Suppressor macrophage treated with lipopolysaccharide for 4 hours (primary cell): ENCODE results near the gene TLR8.

Experiments
- DNase-seq: peaks from one replicate; pipeline ENCODE4 v3.0.0-alpha.2; 2020

Gene TLR8

GRCh38 chrX:12970691-12971202, 64.3 kb downstream of the TLR8 start:
- peak; percentile 80 for DNase-seq

GRCh38 chrX:12971282-12972003, 65.0 kb downstream of the TLR8 start:
- DNase-seq, result peak; percentile 42

GRCh38 chrX:12972243-12972642, 65.8 kb downstream of the TLR8 start:
- peak; percentile 52 for DNase-seq
